Sigmoid colon (tissue), 4 donors: ENCODE results near the gene GARRE1.

ENCODE experiments used
- CTCF ChIP-seq, 4 experiments: fragments of 450-650 bp in 3 of 4; fragments of 200-600 bp in 1 of 4; IDR thresholded peaks; one replicate each; pipeline ENCODE4 v1.5.1; 2016 to 2019; ENCODE audit warnings: antibody characterized with exemption in 4 of 4, mild to moderate bottlenecking in 3 of 4, moderate library complexity in 2 of 4
- EP300 ChIP-seq, 4 donors: sonication (generic); formaldehyde crosslinking; IDR thresholded peaks; one replicate each; pipeline ENCODE4 v1.6.1; 2017; ENCODE audit warnings: antibody characterized with exemption in 4 of 4

- TF ChIP-seq CTCF (IDR thresholded peaks at IDR 0.05), result no peak
- no peak for TF ChIP-seq EP300 (IDR thresholded peaks at IDR 0.05)
Observed at GRCh38 chr19:34241513-34242337, 12.6 kb upstream of the GARRE1 start.
